Effector memory CD4-positive, alpha-beta T cell (primary cell): ENCODE measurements around the gene BMP8B.

Source experiments
- DNase-seq, 3 donors: peaks; one replicate each; pipeline ENCODE4 v3.0.0-alpha.2; 2020
- H3K27ac ChIP-seq: 2 replicates; pipeline ENCODE4 v1.7.0; 2013; ENCODE audit warnings: mild to moderate bottlenecking, low read length, moderate library complexity; ENCODE audit not compliant: insufficient read depth, poor library complexity, severe bottlenecking
- H3K27me3 ChIP-seq: replicated peaks from 2 replicates; pipeline ENCODE4 v1.7.0; 2013; ENCODE audit warnings: mild to moderate bottlenecking, low read length; ENCODE audit not compliant: insufficient read depth, control insufficient read depth, poor library complexity, severe bottlenecking
- H3K36me3 ChIP-seq: 2 replicates; pipeline ENCODE4 v1.7.0; 2013; ENCODE audit warnings: mild to moderate bottlenecking, low read length, moderate library complexity; ENCODE audit not compliant: control insufficient read depth, insufficient read depth
- H3K4me1 ChIP-seq: 2 replicates; pipeline ENCODE4 v1.7.0; 2013; ENCODE audit warnings: low read length, mild to moderate bottlenecking; ENCODE audit not compliant: control insufficient read depth, insufficient read depth, poor library complexity, severe bottlenecking
- H3K4me3 ChIP-seq: 2 replicates; pipeline ENCODE4 v1.7.0; 2013; ENCODE audit warnings: low read length, low read depth, mild to moderate bottlenecking; ENCODE audit not compliant: insufficient read depth, poor library complexity, severe bottlenecking
- H3K9me3 ChIP-seq: 2 replicates; pipeline ENCODE4 v1.7.0; 2013; ENCODE audit warnings: mild to moderate bottlenecking, low read length, moderate library complexity; ENCODE audit not compliant: control insufficient read depth
- total RNA-seq, 3 donors: gene quantifications; one replicate each; lab custom pipeline; 2026; lab: John Stamatoyannopoulos, UW

BMP8B gene
- 1.3 to 2.9 (median 2.2) reads per million in 3 donors for total RNA-seq

- peak; percentile 22 to 42 (median 27) for DNase-seq
- Histone ChIP-seq H3K9me3 (no peaks in the 10 kb centered on the region), H3K36me3 (no peaks in the 10 kb centered on the region), H3K27ac (no peak within 1 kb of the TSS), H3K4me3 (peak within 1 kb of the TSS; percentile 51), H3K27me3 (no peaks in the 10 kb centered on the region), H3K4me1 (peaks cover 5% of the 10 kb centered on the region)
Observed at GRCh38 chr1:39788758-39789570, at the start of gene BMP8B. Gene BMP8B, minus strand, starts transcription at chr1:39788865. Its CDS starts 380 bp downstream, at chr1:39788485.

DNA sequence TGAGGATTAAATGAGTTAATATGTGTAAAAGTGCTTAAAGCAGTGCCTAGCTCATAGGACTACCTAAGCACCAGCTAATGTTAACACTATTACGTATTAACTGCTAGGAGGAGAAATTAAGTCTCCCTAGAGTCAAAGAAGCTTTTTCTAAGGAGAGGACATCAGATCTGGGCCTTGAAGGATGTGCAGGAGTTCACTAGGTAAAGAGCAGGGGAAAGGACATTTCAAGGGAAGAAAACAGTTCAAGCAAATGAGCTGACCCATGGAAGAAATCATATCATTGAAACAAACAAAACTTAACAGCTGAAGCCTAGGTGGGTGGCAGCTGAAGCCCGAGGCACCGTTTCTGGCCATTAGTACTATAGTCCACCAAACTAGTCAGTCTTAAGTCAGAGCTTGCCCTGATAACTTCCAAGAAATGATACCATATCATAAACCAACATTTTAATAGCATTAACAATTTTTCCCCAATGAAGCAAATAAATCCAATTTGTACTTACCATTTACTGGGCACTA is 48.0 kb upstream of the BMP8B start:
- H3K4me3 ChIP-seq = no peak overlapping the region
- peaks cover 2% of the 10 kb centered on the region for H3K4me1 ChIP-seq
- H3K9me3 ChIP-seq = no peaks in the 10 kb centered on the region
- no peak for DNase-seq
- H3K27me3 ChIP-seq = no peaks in the 10 kb centered on the region
- H3K27ac ChIP-seq = no peak overlapping the region
- H3K36me3 ChIP-seq = peaks cover 4% of the 10 kb centered on the region

GRCh38 chr1:39835935-39836594 is 47.4 kb upstream of the BMP8B start:
- no peak overlapping the region for H3K27ac ChIP-seq
- no peak for DNase-seq
- no peaks in the 10 kb centered on the region for H3K27me3 ChIP-seq
- H3K36me3 ChIP-seq = peaks cover 2% of the 10 kb centered on the region
- H3K4me1 ChIP-seq = no peaks in the 10 kb centered on the region
- H3K4me3 ChIP-seq = no peak overlapping the region
- H3K9me3 ChIP-seq = no peaks in the 10 kb centered on the region

GRCh38 chr1:39835110-39835509 is 46.4 kb upstream of the BMP8B start:
- DNase-seq = no peak
- H3K27me3 ChIP-seq = no peaks in the 10 kb centered on the region
- H3K27ac ChIP-seq = no peak overlapping the region
- no peaks in the 10 kb centered on the region for H3K9me3 ChIP-seq
- H3K4me1 ChIP-seq = no peaks in the 10 kb centered on the region
- H3K4me3 ChIP-seq = no peak overlapping the region
- H3K36me3 ChIP-seq = no peaks in the 10 kb centered on the region

GRCh38 chr1:39833621-39834385 is 45.1 kb upstream of the BMP8B start:
- H3K4me3 ChIP-seq = no peak overlapping the region
- no peaks in the 10 kb centered on the region for H3K36me3 ChIP-seq
- H3K4me1 ChIP-seq = no peaks in the 10 kb centered on the region
- no peak for DNase-seq
- H3K27ac ChIP-seq = no peak overlapping the region
- H3K27me3 ChIP-seq = no peaks in the 10 kb centered on the region
- H3K9me3 ChIP-seq = no peaks in the 10 kb centered on the region

DNA sequence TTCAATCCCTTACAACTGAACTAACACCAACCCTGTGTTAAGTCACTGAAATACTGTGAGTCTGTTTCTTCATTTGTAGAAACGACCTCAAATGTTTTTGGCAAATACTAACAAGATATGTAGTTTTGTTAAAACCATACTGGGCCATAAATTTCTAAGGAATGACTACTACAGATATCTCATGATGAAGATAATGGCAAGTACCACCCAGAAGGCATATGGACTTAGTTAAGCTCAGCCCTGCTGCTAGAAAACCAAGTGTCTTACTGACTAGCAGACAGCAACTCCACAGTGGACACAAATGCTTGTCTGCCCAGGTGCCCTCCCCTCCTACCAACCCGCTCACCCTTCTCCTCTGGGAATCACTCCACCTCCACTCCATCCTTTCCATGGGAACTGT is 44.5 kb upstream of the BMP8B start:
- H3K36me3 ChIP-seq = no peaks in the 10 kb centered on the region
- H3K4me3 ChIP-seq = no peak overlapping the region
- H3K27me3 ChIP-seq = no peaks in the 10 kb centered on the region
- no peaks in the 10 kb centered on the region for H3K9me3 ChIP-seq
- H3K4me1 ChIP-seq = no peaks in the 10 kb centered on the region
- H3K27ac ChIP-seq = no peak overlapping the region
- DNase-seq = no peak

GRCh38 chr1:39832294-39832693 is 43.6 kb upstream of the BMP8B start:
- DNase-seq = no peak
- no peaks in the 10 kb centered on the region for H3K27me3 ChIP-seq
- no peak overlapping the region for H3K27ac ChIP-seq
- H3K9me3 ChIP-seq = no peaks in the 10 kb centered on the region
- H3K36me3 ChIP-seq = no peaks in the 10 kb centered on the region
- no peak overlapping the region for H3K4me3 ChIP-seq
- H3K4me1 ChIP-seq = no peaks in the 10 kb centered on the region

- Histone ChIP-seq H3K9me3 (no peaks in the 10 kb centered on the region), H3K4me3 (no peak overlapping the region), H3K27ac (no peak overlapping the region), H3K27me3 (no peaks in the 10 kb centered on the region), H3K4me1 (no peaks in the 10 kb centered on the region), H3K36me3 (no peaks in the 10 kb centered on the region)
- no peak for DNase-seq
Observed at GRCh38 chr1:39829791-39830533, 41.3 kb upstream of the BMP8B start.

GRCh38 chr1:39828734-39829133 is 40.1 kb upstream of the BMP8B start:
- DNase-seq = no peak
- no peaks in the 10 kb centered on the region for H3K27me3 ChIP-seq
- H3K36me3 ChIP-seq = no peaks in the 10 kb centered on the region
- H3K27ac ChIP-seq = no peak overlapping the region
- H3K4me1 ChIP-seq = no peaks in the 10 kb centered on the region
- H3K9me3 ChIP-seq = no peaks in the 10 kb centered on the region
- H3K4me3 ChIP-seq = no peak overlapping the region
